ENCODE data around the gene HHAT.

DNA sequence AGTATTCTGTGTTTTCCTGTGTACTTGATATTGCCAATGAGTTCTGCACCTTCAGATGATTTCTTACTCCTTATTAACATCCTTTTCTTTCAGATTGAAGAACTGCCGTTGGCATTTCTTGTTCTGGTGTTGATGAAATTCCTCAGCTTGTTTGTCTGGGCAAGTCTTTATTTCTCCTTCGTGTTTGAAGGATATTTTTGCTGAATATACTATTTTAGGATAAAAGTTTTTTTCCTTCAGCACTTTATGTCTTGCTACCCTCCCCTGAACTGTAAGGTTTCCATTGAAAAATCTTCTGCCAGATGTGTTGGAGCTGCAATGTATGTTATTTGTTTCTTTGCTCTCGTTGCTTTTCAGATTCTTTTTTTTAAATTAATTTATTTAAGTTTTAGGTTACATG, 265.9 kb downstream of the HHAT start:
- TF ChIP-seq EZH2 (optimal IDR thresholded peaks at IDR 0.05; ENCODE audit: low read depth, low read length) (no peak), CTCF (IDR thresholded peaks at IDR 0.05; ENCODE audit: low read length) (no peak)

All from MM.1S (cell line).